NCI-H524 treated with DMSO at 0.1 percent for 48 hours (cell line): ENCODE results near the gene COL4A2.

ENCODE experiments used
- DNase-seq: peaks from one replicate; lab custom pipeline; 2025; lab: John Stamatoyannopoulos, UW

COL4A2 gene

GRCh38 chr13:110455444-110455843 lies 148.4 kb downstream of the COL4A2 start:
- no peak for DNase-seq

- DNase-seq = peak; percentile 57
These were observed 148.9 kb downstream of the COL4A2 start for GRCh38 chr13:110455941-110456340.

GRCh38 chr13:110456550-110456949 lies 149.5 kb downstream of the COL4A2 start:
- DNase-seq = no peak

DNA sequence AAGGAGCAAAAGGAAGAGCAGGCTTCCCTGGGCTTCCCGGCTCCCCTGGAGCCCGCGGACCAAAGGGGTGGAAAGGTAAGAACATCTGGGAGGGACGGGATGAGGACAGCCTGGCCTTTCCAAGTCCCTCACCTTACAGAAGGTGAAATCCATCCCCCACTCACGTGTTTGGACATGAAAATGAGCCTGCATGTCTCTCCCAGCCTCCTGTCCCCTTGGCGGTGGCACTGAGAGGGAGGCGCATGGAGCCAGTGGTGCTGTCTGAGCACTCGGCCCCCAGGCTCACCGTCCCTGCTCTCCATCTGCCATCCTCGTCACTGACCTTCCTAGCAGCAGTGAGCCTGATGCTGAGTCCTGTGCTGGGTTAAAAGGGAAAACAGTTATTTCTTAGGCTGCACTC lies 150.3 kb downstream of the COL4A2 start:
- no peak for DNase-seq

DNA sequence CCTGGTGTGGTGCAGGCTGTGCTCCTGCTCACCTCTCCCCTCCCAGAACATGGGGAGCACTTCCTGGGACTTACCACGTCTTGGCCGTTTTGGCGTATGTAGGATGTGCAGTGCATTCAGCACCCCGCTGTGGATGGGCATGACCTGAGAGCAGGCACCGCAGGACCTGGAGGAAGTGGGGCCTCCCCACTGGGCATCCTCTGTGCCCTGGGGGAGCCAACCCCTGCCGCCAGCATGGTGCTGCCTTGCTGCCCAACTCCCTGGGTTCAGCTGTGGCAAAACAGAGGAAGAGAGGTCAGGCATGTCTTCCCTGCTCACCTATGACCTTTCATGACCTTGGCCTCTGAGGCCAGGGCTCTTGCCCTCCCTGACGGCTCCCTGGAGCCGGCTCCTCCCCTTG lies 150.9 kb downstream of the COL4A2 start:
- DNase-seq = no peak

DNA sequence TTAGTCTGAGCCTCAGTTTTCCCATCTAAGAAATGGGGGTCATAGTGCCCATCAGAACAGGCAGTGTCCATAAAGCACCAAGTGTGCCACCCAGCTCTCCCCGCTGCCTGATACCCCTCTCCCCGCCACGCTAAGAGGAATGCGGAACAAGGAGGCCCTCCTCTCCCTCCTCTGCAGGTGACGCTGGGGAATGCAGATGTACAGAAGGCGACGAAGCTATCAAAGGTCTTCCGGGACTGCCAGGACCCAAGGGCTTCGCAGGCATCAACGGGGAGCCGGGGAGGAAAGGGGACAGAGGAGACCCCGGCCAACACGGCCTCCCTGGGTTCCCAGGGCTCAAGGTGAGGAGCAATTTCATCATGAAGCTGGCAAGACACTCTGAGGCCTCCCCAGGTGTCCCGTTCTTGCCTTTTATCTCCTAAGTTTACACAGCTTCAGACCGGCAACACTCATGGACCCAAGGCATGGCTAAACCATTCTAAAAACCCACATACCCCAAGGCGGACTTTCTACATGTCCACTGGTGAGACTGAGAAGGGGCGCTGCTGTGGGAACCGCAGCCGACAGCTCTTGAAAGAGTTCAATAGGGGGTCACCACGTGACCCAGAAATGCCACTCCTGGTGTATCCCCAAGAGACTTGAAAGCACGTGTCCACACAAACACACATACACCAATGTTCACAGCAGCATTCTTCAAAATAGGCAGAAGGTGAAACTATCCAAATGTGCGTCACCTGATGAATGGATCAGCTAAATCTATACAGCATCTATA lies 151.7 kb downstream of the COL4A2 start:
- no peak for DNase-seq

DNA sequence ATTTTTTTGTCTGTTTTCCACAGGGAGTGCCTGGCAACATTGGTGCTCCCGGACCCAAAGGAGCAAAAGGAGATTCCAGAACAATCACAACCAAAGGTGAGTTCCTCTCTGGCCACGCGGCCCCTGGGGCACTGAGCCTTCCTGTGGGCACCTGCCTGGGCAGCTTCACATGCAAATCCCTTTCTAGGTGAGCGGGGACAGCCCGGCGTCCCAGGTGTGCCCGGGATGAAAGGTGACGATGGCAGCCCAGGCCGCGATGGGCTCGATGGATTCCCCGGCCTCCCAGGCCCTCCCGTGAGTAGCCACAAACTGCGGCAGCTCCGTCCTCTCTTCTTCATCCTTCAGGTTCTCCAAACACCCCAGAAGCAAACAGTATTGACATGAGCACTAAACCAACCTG lies 155.0 kb downstream of the COL4A2 start:
- DNase-seq = no peak

- DNase-seq = no peak
These were observed 156.1 kb downstream of the COL4A2 start for GRCh38 chr13:110463156-110463555.

- DNase-seq = no peak
These were observed 156.9 kb downstream of the COL4A2 start for GRCh38 chr13:110463871-110464510.

- DNase-seq = no peak
These were observed 157.7 kb downstream of the COL4A2 start for GRCh38 chr13:110464556-110465333.

GRCh38 chr13:110465696-110466095 lies 158.6 kb downstream of the COL4A2 start:
- DNase-seq = no peak

DNA sequence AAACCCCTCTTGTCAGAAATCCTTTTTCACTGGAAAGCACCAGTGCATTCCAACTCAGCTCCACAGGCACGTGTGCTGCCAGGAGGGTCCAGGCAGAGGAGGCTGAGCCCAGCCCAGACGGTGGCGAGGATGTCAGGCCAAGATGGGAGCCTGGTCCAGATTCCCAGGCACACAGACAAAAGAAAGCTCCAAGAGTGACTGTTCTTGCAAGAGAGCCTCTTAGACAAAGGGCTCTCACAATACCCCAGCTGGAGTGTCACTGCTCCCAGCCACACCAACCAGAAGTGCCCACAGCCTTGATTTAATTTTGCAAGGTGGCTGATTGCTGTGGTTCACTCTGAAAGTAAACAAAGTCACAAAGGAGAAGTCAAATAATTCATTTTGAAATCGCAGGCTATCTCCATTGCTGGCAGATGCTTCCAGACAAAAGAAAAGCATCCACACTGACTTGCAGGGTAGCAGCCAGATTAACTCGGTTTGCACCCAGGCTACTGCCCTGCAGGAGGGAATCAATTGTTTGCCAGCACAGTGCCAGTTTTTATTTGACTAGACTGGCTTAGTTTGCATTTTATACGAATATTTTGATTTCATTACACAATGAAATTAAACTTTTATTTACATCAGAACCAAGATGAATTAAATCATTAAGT lies 159.3 kb downstream of the COL4A2 start:
- DNase-seq = no peak

GRCh38 chr13:110467516-110468110 lies 160.5 kb downstream of the COL4A2 start:
- no peak for DNase-seq

- DNase-seq = no peak
These were observed 162.0 kb downstream of the COL4A2 start for GRCh38 chr13:110468986-110469495.

DNA sequence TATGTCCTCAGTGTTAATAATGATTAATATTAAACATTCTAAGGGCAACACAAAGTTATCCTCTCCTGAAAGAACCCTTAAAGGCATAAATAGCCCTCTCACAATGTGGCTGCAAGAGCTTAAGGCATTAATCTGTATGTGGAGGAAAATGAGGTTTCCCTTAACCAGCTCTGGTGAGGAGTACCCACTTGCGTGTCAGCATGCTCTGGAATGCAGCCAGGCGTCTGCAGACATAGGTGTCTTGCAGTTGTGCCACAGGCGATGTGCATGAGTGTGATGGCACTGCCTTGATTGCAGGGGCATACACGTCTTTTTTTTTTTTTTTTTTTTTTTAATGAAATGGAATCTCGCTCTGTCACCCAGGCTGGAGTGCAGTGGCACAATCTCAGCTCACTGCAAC lies 162.5 kb downstream of the COL4A2 start:
- no peak for DNase-seq

DNA sequence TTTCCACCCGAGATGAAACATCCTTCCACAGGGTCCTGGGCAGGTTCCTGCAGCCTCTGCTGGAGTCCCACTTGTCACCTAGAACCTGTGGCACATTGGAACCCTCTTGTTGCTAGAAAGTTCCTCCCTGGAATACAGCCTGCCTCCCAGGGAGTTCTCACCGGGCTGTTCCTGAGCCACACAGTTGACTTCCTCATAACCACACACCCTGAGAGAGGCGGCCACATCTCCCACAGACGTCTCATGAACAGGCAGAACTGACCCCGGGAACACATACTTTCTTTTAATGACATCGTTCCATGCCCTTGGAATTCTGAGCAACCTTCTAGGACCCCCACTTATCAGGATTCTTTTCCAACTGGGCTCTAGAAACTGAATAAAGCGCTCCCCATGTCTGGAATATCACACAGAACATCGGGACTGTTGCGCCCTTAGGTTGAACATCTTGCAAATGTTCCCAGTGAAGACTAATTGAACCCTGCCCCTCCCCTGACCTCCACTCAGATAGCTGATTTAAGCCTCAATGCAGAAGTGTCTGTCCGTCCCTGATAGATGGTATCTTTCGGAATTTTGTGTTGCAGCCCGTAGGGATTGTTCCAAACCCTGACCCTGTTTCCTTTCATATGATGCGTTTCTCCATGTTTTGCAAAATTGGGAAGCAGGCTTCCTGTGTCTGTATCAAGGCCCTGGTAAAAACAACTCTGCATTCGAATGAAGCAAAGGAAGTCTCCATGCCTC lies 163.4 kb downstream of the COL4A2 start:
- no peak for DNase-seq

DNA sequence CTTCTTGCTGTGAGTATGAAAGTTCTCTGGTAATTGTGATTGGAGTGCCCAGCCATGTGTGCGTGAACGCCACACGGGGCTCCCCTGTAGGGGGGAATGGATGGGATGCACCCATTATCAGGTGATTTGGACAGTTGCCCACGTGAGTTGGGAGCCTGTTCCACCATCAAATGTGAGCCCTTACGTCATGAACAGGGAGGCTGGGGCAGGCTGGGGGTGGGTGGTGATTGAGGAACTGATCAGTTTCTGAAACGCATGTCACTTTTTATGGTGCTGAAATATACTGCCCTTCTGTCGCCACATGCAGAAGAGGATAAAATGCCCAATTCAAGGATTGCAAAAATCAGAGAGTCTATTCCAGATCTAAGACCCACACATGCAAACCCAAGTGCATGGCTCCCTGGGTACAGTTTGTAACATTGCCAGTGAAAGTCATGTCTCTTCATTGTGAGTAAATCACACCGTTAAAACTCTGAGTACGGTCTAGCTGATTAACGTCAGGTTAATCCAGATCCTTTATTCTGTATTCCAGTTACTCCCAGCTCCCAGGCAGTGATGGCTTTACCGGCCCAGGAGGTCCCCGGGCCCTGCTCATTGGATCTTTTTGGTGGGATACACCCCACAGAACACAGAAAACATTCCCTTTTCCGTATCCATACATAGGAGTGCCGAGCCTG lies 164.2 kb downstream of the COL4A2 start:
- DNase-seq = no peak

GRCh38 chr13:110471833-110472162 lies 164.7 kb downstream of the COL4A2 start:
- DNase-seq = no peak

- DNase-seq = no peak
These were observed 165.9 kb downstream of the COL4A2 start for GRCh38 chr13:110472904-110473563.

DNA sequence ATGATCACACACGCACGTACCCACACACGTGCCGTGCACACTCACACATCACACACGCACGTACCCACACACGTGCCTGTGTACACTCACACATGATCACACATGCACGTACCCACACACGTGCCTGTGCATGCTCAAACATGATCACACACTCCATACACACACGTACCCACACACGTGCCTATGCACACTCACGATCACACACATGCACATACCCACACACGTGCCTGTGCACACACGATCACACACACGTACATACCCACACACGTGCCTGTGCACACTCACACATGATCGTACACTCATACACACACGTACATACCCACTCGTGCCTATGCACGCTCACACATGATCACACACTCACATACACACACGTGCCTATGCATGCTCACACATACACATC lies 167.6 kb downstream of the COL4A2 start:
- no peak for DNase-seq
